Head of caudate nucleus (tissue), 42 donors: Measurements from ENCODE around the gene CHD6.
"Not testable (repeated sequence)": the region's sequence is repeated elsewhere in the genome, so short reads cannot be mapped to it uniquely, and the experiment has no call there.

Source experiments
- DNase-seq, 42 donors: peaks; one replicate each; pipeline versions ENCODE4 v3.0.0 to v3.0.0-alpha.2; 2020 to 2021; ENCODE audit warnings: mixed read lengths in 7 of 42
- intact Hi-C: fragments of 100-400 bp; cut with DNase I; formaldehyde crosslinking; loops from one replicate; pipeline ENCODE4 v1.15.0; 2022

The CHD6 gene

GRCh38 chr20:41553142-41553879 lies 64.9 kb downstream of the CHD6 start:
- no peak for DNase-seq
- intact Hi-C loops = no loop called here

- DNase-seq = no peak
- intact Hi-C loops = no loop called here
Observed at GRCh38 chr20:41552295-41553068, 65.7 kb downstream of the CHD6 start.

DNA sequence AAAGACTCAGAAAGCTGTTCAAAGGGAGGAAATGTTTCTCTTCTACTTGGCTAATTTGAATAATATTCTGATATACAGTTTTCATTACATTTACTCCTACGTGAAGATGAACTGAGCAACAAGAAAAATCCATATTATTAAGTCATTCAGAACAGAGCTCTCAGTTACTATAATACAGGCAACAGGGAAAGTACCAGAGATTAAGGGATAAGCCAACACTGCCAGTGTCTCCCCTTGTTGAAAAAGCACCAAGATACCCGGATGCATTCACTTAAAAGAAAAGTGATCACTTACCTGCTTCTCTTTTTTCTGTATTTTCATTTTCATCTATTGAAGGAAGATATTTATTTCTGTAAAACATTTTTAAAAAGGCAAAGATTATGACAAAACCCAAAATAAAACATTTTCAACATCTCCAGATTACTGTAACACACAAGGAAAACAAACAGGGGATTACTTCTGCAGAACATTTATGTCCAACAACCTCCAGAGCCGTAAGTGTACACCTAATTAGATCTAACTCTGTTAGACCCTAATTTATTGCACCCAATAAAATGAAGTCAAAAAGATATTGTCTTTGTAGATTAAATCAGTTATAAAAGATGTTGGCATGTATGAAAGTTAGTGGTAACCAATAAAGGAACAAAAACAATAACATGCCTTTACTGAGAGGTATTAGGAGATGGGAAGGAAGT lies 67.0 kb downstream of the CHD6 start:
- intact Hi-C loops = no loop called here
- no peak for DNase-seq

DNA sequence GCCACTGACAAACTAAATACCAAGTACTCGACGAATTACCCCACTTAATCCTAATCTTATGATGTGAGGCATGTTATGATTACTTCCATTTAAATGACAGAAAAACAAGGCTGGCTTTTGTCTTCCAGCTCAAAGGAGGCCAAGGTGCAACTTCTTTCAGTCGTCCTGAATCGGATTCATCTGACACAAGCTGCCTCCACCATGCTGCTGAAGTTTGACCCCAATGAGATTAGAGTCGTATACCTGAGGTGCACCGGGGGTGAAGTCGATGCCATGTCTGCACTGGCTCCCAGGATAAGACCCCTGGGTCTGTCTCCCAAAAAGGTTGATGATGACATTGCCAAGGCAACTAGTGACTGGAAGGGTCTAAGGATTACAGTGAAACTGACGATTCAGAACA lies 71.0 kb downstream of the CHD6 start:
- intact Hi-C loops = no loop called here
- DNase-seq = no peak

DNA sequence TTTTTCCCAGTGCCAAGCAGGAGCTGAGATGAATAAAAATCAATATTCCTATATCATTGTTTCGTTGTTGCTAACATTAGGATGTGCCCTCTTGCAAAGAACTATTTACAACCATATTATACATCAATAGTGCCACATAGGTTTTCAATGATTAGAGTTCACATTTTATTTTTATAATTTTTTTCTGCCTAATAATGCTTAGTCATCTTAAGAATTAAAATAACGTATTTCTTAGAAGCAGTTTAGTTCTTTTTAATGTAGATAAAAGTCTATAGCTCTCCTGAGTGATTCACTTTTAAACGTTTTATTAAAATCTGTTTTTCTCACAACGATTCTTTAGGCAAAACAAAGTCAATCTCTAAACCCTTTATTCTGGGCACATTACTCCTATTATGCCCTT lies 71.6 kb downstream of the CHD6 start:
- DNase-seq = no peak
- intact Hi-C loops = no loop called here

DNA sequence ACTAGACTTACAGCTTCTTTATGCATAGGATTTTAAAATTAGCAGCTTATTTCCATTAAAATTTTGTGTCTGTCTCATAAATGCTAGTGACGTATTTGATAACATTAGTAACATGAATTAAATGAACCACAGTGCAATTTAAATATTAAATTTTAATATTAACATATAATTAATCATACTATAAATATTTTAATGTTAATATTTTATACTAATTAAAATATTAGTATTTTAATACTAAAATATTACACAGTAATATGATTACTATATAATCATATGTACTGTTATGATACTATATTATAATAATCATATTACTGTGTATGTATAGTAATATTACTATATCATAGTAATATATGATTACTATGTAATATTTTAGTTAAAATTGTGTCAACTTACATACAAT lies 73.7 kb downstream of the CHD6 start:
- no peak for DNase-seq
- intact Hi-C loops = no loop called here

DNA sequence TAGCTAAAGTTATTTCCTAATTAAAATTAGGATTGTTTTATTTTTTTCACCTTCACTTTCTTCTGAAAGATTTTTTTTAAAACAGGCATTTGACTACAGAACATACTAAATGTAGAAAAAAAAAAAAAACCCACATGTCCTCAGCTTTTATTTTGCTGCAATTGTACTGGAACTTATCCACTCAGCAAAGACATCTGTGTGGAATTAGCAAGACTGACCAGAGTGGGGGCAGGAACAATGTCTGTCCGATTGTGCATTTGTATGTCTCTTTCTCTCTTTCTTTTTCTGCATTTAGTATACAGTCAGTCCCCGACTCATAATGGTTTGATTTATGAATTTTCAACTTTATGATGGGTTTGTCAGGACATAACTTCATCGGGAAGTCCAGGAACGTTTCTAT lies 77.3 kb downstream of the CHD6 start:
- intact Hi-C loops = no loop called here
- no peak for DNase-seq

- intact Hi-C loops = no loop called here
- no peak for DNase-seq
Observed at GRCh38 chr20:41540459-41540858, 77.7 kb downstream of the CHD6 start.

GRCh38 chr20:41538810-41539596 lies 79.2 kb downstream of the CHD6 start:
- intact Hi-C loops = no loop called here

GRCh38 chr20:41537865-41538264 lies 80.3 kb downstream of the CHD6 start:
- no peak for DNase-seq
- intact Hi-C loops = no loop called here

More at GRCh38 chr20:41538810-41539596, 79.2 kb downstream of the CHD6 start:
- DNase-seq = no peak

- intact Hi-C loops, DNase-seq: not testable (repeated sequence)
Observed at GRCh38 chr20:41535551-41535950, 82.6 kb downstream of the CHD6 start.

DNA sequence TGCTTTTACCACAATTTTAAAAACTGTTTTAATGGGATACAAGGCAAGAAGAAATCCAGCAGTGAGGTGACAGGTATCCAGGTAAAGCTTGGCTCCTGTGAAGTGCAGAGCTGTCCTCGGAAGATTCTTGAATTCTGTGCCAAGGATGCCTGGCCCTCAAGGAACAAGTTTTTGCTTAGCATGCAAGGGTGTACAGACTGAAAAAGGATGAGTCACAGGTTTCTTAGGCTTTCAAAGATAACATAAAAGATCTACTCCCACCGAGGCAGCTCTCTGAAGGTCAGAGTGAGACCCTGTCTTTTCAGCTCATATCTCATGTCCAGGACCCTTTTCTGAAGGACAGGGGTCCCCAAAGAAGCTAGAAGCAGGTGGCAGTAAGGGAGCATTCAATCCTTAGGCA lies 83.3 kb downstream of the CHD6 start:
- intact Hi-C loops = no loop called here
- DNase-seq = no peak

DNA sequence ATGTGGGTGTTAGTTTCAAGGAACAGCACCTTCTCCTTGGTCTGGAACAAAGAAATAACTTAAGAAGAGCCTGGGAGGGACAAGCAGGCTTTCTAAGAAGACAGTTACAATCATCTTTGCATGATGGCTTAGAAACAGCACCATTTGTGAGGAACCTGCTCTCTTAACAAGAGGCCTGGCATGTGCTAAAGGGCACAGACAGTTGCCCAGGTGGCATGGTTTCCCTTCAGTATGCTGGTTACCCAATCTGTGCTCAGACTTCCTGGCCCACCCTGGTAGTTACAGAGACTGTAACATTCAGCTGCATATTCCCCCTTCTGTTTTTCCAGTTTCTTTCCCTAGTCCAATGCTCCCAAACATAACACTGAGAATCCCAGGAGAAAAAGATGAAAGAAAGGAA lies 84.0 kb downstream of the CHD6 start:
- intact Hi-C loops = no loop called here

DNA sequence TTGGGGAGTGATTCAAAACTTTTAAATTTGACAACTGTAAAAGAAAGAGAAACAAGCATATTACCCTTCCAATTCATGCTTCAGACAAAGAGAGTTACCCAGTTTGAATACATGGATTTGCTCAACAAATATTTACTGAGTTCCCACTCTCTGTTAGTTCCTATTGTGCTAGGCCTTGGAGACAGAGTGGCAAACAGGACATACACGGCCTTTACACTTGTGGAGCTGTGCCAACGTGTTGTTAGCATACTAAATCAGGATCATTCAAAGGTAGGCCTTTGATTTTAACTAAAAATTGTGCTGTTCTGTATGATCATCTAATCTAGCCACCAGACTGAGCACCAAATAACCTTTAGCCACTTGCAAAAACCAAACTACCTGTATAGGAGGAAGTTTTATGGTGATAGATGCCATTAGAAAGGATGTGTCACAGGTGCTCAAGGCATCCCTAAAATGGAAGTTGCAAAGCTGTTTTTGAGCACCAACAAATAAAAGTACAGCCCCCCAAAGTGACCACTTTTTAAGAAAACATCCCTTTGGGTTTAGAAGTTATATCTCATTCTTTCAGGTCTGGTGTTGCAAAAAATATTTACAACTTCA lies 84.5 kb downstream of the CHD6 start:
- DNase-seq = no peak
- intact Hi-C loops = no loop called here

More for the DNA sequence above, 84.0 kb downstream of the CHD6 start:
- DNase-seq = no peak

GRCh38 chr20:41532935-41533334 lies 85.2 kb downstream of the CHD6 start:
- no peak for DNase-seq
- intact Hi-C loops = no loop called here

DNA sequence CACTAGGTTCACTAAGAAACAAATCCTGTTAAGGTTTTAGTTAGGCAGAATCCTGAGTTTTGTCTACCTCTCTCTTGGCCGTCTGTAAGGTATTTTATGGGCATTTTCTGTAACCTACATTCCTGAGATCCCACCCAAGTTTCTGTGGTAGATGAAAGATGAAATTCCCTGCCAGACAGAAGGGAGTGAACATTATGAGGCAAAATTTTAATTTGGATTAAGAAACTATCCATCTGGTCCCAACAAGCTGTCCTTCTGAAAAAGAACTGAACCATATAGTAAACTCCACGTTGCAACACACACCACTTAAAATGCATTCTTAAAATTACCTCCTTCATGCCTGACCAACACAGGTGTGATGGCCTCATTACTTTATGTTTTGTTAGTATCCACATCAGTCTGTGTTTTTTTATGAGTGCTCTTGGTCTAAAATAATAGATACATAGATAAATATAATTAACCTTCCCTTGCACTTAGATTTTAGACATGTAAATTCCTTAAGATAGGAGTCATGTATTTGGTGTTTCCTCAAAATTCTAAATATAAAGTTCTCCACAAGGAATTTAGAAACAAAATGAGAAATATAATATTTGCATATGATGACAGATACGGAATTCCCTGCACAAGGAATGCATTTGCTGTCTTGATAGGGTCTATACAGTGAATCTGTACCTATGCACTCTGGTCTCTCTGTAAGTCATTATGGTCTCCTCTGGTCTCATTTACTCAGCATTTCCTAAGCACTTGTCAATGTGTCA lies 86.5 kb downstream of the CHD6 start:
- intact Hi-C loops = no loop called here
- DNase-seq = no peak

DNA sequence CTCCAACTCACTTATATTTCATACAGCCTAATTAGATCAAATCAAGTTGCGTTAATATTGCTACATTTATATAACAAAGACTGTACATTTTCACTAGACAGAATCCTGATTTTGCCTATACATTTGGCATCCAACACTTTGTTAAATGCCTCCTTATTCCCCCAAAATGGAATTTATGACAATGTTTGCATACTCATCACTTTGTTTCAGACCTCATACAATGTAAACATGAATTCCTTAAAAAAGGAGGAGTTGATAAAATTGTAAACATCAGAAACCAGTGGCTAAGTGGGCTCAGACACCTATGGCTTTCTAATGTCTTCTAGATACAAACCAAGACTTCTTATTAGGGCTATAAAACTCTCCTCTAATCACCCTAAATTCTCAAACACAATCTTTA lies 87.3 kb downstream of the CHD6 start:
- DNase-seq = no peak
- intact Hi-C loops = no loop called here

- intact Hi-C loops = no loop called here
- DNase-seq = peak in 39 of 42 donors; percentile 9 to 86 (median 47)
Observed at GRCh38 chr20:41526327-41526726, 91.8 kb downstream of the CHD6 start.
